ENCODE measurements around the gene KLF16. TPM values are rescaled to one million over a fixed set of nuclear protein-coding genes. Genes with fewer than 3 reads are reported as not detected.
"Not testable (repeated sequence)": the region's sequence is repeated elsewhere in the genome, so short reads cannot be mapped to it uniquely, and the experiment has no call there.

KLF16 gene
- total RNA-seq, 1 donor, result 6.9 TPM

GRCh38 chr19:1875646-1876495, 12.5 kb upstream of the KLF16 start:
- Histone ChIP-seq H3K4me1 (ENCODE audit: insufficient read depth, low read length) (peaks cover 21% of the 10 kb centered on the region), H3K27ac (ENCODE audit: low read depth, low read length) (peak overlapping the region; percentile 95), H3K27me3 (ENCODE audit: insufficient read depth, low read length) (no peaks in the 10 kb centered on the region), H4K20me1 (ENCODE audit: insufficient read depth, low read length) (peaks cover 31% of the 10 kb centered on the region), H3K4me2 (ENCODE audit: insufficient read depth, low read length) (peak overlapping the region; percentile 99), H3K4me3 (ENCODE audit: insufficient read depth, low read length) (peak overlapping the region; percentile 99), H3K9me3 (ENCODE audit: low read depth, low read length) (no peaks in the 10 kb centered on the region), H3K79me2 (ENCODE audit: insufficient read depth, low read length) (peaks cover 65% of the 10 kb centered on the region), H3K36me3 (ENCODE audit: insufficient read depth, low read length) (peaks cover 13% of the 10 kb centered on the region), H2AFZ (ENCODE audit: low read length) (peak overlapping the region; percentile 72)
- no peak for TF ChIP-seq CTCF (IDR thresholded peaks at IDR 0.05; ENCODE audit: extremely low read depth, low read depth, low read length)
- DNase-seq (ENCODE audit: insufficient read length, low spot score, missing footprints), result peak; percentile 99

GRCh38 chr19:1875265-1875645, 11.9 kb upstream of the KLF16 start:
- Histone ChIP-seq H3K4me1 (ENCODE audit: insufficient read depth, low read length) (peaks cover 21% of the 10 kb centered on the region), H3K36me3 (ENCODE audit: insufficient read depth, low read length) (peaks cover 14% of the 10 kb centered on the region), H2AFZ (ENCODE audit: low read length) (peak overlapping the region; percentile 72), H3K27ac (ENCODE audit: low read depth, low read length) (peak overlapping the region; percentile 95), H3K4me3 (ENCODE audit: insufficient read depth, low read length) (peak overlapping the region; percentile 99), H3K79me2 (ENCODE audit: insufficient read depth, low read length) (peaks cover 63% of the 10 kb centered on the region), H4K20me1 (ENCODE audit: insufficient read depth, low read length) (peaks cover 26% of the 10 kb centered on the region), H3K4me2 (ENCODE audit: insufficient read depth, low read length) (peak overlapping the region; percentile 99)
- H3K27me3 ChIP-seq (ENCODE audit: insufficient read depth, low read length); DNase-seq (ENCODE audit: insufficient read length, low spot score, missing footprints); H3K9me3 ChIP-seq (ENCODE audit: low read depth, low read length): not testable (repeated sequence)

- peak overlapping the region; percentile 99 for H3K4me3 ChIP-seq (ENCODE audit: insufficient read depth, low read length)
- H3K27me3 ChIP-seq (ENCODE audit: insufficient read depth, low read length), result no peaks in the 10 kb centered on the region
- H3K4me2 ChIP-seq (ENCODE audit: insufficient read depth, low read length), result peak overlapping the region; percentile 99
- peak overlapping the region; percentile 95 for H3K27ac ChIP-seq (ENCODE audit: low read depth, low read length)
- no peak for TF ChIP-seq CTCF (IDR thresholded peaks at IDR 0.05; ENCODE audit: extremely low read depth, low read depth, low read length)
- H3K36me3 ChIP-seq (ENCODE audit: insufficient read depth, low read length), result peaks cover 14% of the 10 kb centered on the region
- no peak overlapping the region for H2AFZ ChIP-seq (ENCODE audit: low read length)
- H4K20me1 ChIP-seq (ENCODE audit: insufficient read depth, low read length), result peaks cover 24% of the 10 kb centered on the region
- DNase-seq (ENCODE audit: insufficient read length, low spot score, missing footprints), result peak; percentile 85
- H3K79me2 ChIP-seq (ENCODE audit: insufficient read depth, low read length), result peaks cover 62% of the 10 kb centered on the region
- H3K9me3 ChIP-seq (ENCODE audit: low read depth, low read length), result no peaks in the 10 kb centered on the region
- H3K4me1 ChIP-seq (ENCODE audit: insufficient read depth, low read length), result peaks cover 21% of the 10 kb centered on the region
Observed at GRCh38 chr19:1874554-1875185, 11.3 kb upstream of the KLF16 start.

GRCh38 chr19:1873524-1874473, 10.4 kb upstream of the KLF16 start:
- Histone ChIP-seq H3K36me3 (ENCODE audit: insufficient read depth, low read length) (peaks cover 14% of the 10 kb centered on the region), H3K9me3 (ENCODE audit: low read depth, low read length) (no peaks in the 10 kb centered on the region), H2AFZ (ENCODE audit: low read length) (no peak overlapping the region), H3K4me2 (ENCODE audit: insufficient read depth, low read length) (peak overlapping the region; percentile 99), H3K27ac (ENCODE audit: low read depth, low read length) (no peak overlapping the region), H3K79me2 (ENCODE audit: insufficient read depth, low read length) (peaks cover 62% of the 10 kb centered on the region), H3K4me3 (ENCODE audit: insufficient read depth, low read length) (no peak overlapping the region), H3K4me1 (ENCODE audit: insufficient read depth, low read length) (peaks cover 21% of the 10 kb centered on the region), H3K27me3 (ENCODE audit: insufficient read depth, low read length) (no peaks in the 10 kb centered on the region), H4K20me1 (ENCODE audit: insufficient read depth, low read length) (peaks cover 24% of the 10 kb centered on the region)
- TF ChIP-seq CTCF (IDR thresholded peaks at IDR 0.05; ENCODE audit: extremely low read depth, low read depth, low read length), result no peak
- peak; percentile 74 for DNase-seq (ENCODE audit: insufficient read length, low spot score, missing footprints)
